ENCODE data around the gene IRF3.
"Not testable (repeated sequence)": the region's sequence is repeated elsewhere in the genome, so short reads cannot be mapped to it uniquely, and the experiment has no call there.

IRF3 gene

GRCh38 chr19:49642492-49643035 is 23.1 kb downstream of the IRF3 start:
- DNase-seq, result no peak

- peak; percentile 98 for DNase-seq
Measured at GRCh38 chr19:49641688-49642491, 23.8 kb downstream of the IRF3 start, which contains the start of gene SCAF1. TSS of gene SCAF1 (plus strand) at chr19:49642209. CDS start at chr19:49645027, 2,818 bp downstream.

GRCh38 chr19:49640113-49640898 is 25.4 kb downstream of the IRF3 start, which contains the start of gene RRAS:
TSS of gene RRAS (minus strand) at chr19:49640143. CDS start at chr19:49640098, 45 bp downstream.
- DNase-seq, result peak; percentile 97

GRCh38 chr19:49639401-49640112 is 26.1 kb downstream of the IRF3 start:
- DNase-seq, result no peak

GRCh38 chr19:49637821-49638738 is 27.6 kb downstream of the IRF3 start:
- DNase-seq, result no peak

GRCh38 chr19:49636233-49636932 is 29.3 kb downstream of the IRF3 start:
- no peak for DNase-seq

- DNase-seq, result no peak
Measured at GRCh38 chr19:49635530-49636232, 30.0 kb downstream of the IRF3 start.

- not testable (repeated sequence) for DNase-seq
Measured at GRCh38 chr19:49633273-49633672, 32.4 kb downstream of the IRF3 start.

GRCh38 chr19:49632576-49632975 is 33.1 kb downstream of the IRF3 start:
- no peak for DNase-seq

GRCh38 chr19:49631610-49632192 is 34.0 kb downstream of the IRF3 start:
- no peak for DNase-seq

- DNase-seq, result no peak
Measured at GRCh38 chr19:49631014-49631588, 34.6 kb downstream of the IRF3 start.

GRCh38 chr19:49629659-49630058 is 36.0 kb downstream of the IRF3 start:
- no peak for DNase-seq

GRCh38 chr19:49626226-49626625 is 39.4 kb downstream of the IRF3 start:
- DNase-seq, result no peak

GRCh38 chr19:49624967-49625910 is 40.4 kb downstream of the IRF3 start:
- no peak for DNase-seq

- DNase-seq, result not testable (repeated sequence)
Measured at GRCh38 chr19:49617860-49618259, 47.8 kb downstream of the IRF3 start.

- no peak for DNase-seq
Measured at GRCh38 chr19:49616945-49617344, 48.7 kb downstream of the IRF3 start.

- no peak for DNase-seq
Measured at GRCh38 chr19:49616532-49616931, 49.1 kb downstream of the IRF3 start.

GRCh38 chr19:49615861-49616260 is 49.8 kb downstream of the IRF3 start:
- no peak for DNase-seq
